GM12878 (cell line): ENCODE data around the gene SERPINE3. TPM values are rescaled to one million over a fixed set of nuclear protein-coding genes. Genes with fewer than 3 reads are reported as not detected.

Experiments used
- ATAC-seq: fragments of 200-7000 bp; cut with Tn5 transposase; 3 replicates; pipeline ENCODE4 v1.9.1; 2020; ENCODE audit warnings: mild to moderate bottlenecking, moderate library complexity
- BruUV-seq: library from RNA; stranded (reverse); fragments of 400-500 nt; replicated peaks from 2 replicates; lab custom pipeline; 2021; lab: Mats Ljungman, UMichigan
- CTCF ChIA-PET: fragments of 300-600 bp; sonication (Branson Sonifier 250); formaldehyde crosslinking; extraction: SDS; loops from one replicate; lab custom pipeline; 2021; ENCODE audit warnings: inconsistent platforms; lab: Yijun Ruan, JAX
- POLR2A ChIA-PET: fragments of 350-600 bp; formaldehyde crosslinking; extraction: SDS; loops from one replicate; lab custom pipeline; 2021; ENCODE audit warnings: inconsistent platforms; lab: Charles Lee
- RAD21 ChIA-PET: fragments of 300-600 bp; sonication (Branson Sonifier 250); formaldehyde crosslinking; loops from one replicate; lab custom pipeline; 2023; ENCODE audit warnings: antibody characterized with exemption; ENCODE audit not compliant: unreplicated experiment; lab: Charles Lee
- SMC1A ChIA-PET: fragments of 300-600 bp; sonication (Branson Sonifier 250); formaldehyde crosslinking; loops from one replicate; lab custom pipeline; 2023; ENCODE audit not compliant: unreplicated experiment, uncharacterized antibody; lab: Charles Lee
- DNase-seq: peaks from one replicate; pipeline ENCODE4 v3.0.0-alpha.2; 2011; ENCODE audit warnings: low read depth, low spot score
- FAIRE-seq: peaks from 3 replicates; lab custom pipeline; 2011; peaks lifted over from hg19 to GRCh38; lab: Jason Lieb, UNC
- H2AFZ ChIP-seq: 2 replicates; pipeline ENCODE4 v1.6.0; 2011; ENCODE audit warnings: low read depth, low read length, control low read depth; ENCODE audit not compliant: control insufficient read depth
- H3K27ac ChIP-seq: 2 replicates; pipeline ENCODE4 v1.5.1; 2011; ENCODE audit warnings: control low read depth; ENCODE audit not compliant: control insufficient read depth, insufficient read depth
- H3K27me3 ChIP-seq, 2 experiments: replicated peaks in 1 of 2; 2 replicates each; pipeline versions ENCODE4 v1.6.0 to v1.6.1; 2011; ENCODE audit warnings: low read length in 1 of 2; ENCODE audit not compliant: control insufficient read depth in 2 of 2, insufficient read depth in 2 of 2
- H3K36me3 ChIP-seq, 2 experiments: 2 replicates each; pipeline ENCODE4 v1.5.1; 2011; ENCODE audit warnings: low read length in 1 of 2; ENCODE audit not compliant: control insufficient read depth in 2 of 2, insufficient read depth in 2 of 2
- H3K4me1 ChIP-seq: 2 replicates; pipeline ENCODE4 v1.6.1; 2011; ENCODE audit warnings: mild to moderate bottlenecking, low read length, moderate library complexity, mixed read lengths; ENCODE audit not compliant: control insufficient read depth, insufficient read depth
- H3K4me2 ChIP-seq: 2 replicates; pipeline ENCODE4 v1.6.0; 2011; ENCODE audit warnings: control low read depth; ENCODE audit not compliant: control insufficient read depth, insufficient read depth
- H3K4me3 ChIP-seq: fragments of 200-600 bp; sonication (generic); 2 replicates; pipeline ENCODE4 v1.5.1; 2016
- H3K79me2 ChIP-seq: 2 replicates; pipeline ENCODE4 v1.6.0; 2011; ENCODE audit warnings: low read length; ENCODE audit not compliant: control insufficient read depth, insufficient read depth
- H3K9ac ChIP-seq: 2 replicates; pipeline ENCODE4 v1.8.0; 2011; ENCODE audit warnings: low read length, control low read depth, mixed read lengths; ENCODE audit not compliant: control insufficient read depth, insufficient read depth
- H3K9me3 ChIP-seq: replicated peaks from 3 replicates; pipeline ENCODE4 v1.5.1; 2011; ENCODE audit warnings: mild to moderate bottlenecking, low read length; ENCODE audit not compliant: control insufficient read depth, insufficient read depth
- H4K20me1 ChIP-seq: 2 replicates; pipeline ENCODE4 v1.6.0; 2011; ENCODE audit not compliant: control insufficient read depth, insufficient read depth
- CBX5 ChIP-seq: sonication (generic); IDR thresholded peaks from 2 replicates; pipeline ENCODE4 v1.6.1; 2016; ENCODE audit warnings: low read depth, moderate library complexity, mild to moderate bottlenecking, inconsistent platforms
- CHD4 ChIP-seq: fragments of 200-600 bp; sonication (generic); IDR thresholded peaks from 2 replicates; pipeline ENCODE4 v1.6.1; 2016; ENCODE audit warnings: mild to moderate bottlenecking
- E2F8 ChIP-seq: fragments of 450-650 bp; IDR thresholded peaks from 2 replicates; pipeline ENCODE4 v1.6.1; 2018; ENCODE audit warnings: mild to moderate bottlenecking, low read depth, moderate library complexity; ENCODE audit not compliant: partially characterized antibody
- ELK1 ChIP-seq: IDR thresholded peaks from 2 replicates; pipeline ENCODE4 v1.6.1; 2012; ENCODE audit warnings: low read depth, low read length, improper control_type of control experiment
- FOXK2 ChIP-seq: fragments of 450-650 bp; IDR thresholded peaks from 2 replicates; pipeline ENCODE4 v1.6.1; 2017; ENCODE audit warnings: mild to moderate bottlenecking, moderate library complexity
- IRF4 ChIP-seq: IDR thresholded peaks from 2 replicates; pipeline ENCODE4 v1.6.1; 2011; ENCODE audit warnings: low read depth, low read length
- KDM1A ChIP-seq: fragments of 200-600 bp; sonication (generic); IDR thresholded peaks from 2 replicates; pipeline ENCODE4 v1.6.1; 2016; ENCODE audit warnings: borderline replicate concordance
- KLF5 ChIP-seq: fragments of 450-650 bp; IDR thresholded peaks from 2 replicates; pipeline ENCODE4 v1.6.1; 2014; ENCODE audit warnings: mild to moderate bottlenecking; ENCODE audit not compliant: partially characterized antibody
- MXI1 ChIP-seq: fragments of 150-350 bp; IDR thresholded peaks from 2 replicates; pipeline ENCODE4 v1.6.1; 2011; ENCODE audit warnings: low read depth, mild to moderate bottlenecking, inconsistent platforms, low read length, improper control_type of control experiment
- NFYA ChIP-seq: IDR thresholded peaks from 2 replicates; pipeline ENCODE4 v1.6.1; 2011; ENCODE audit warnings: low read depth, mild to moderate bottlenecking, low read length, improper control_type of control experiment, borderline replicate concordance
- NR2C1 ChIP-seq: fragments of 450-650 bp; IDR thresholded peaks from 2 replicates; pipeline ENCODE4 v1.6.1; 2017; ENCODE audit warnings: antibody characterized with exemption, mild to moderate bottlenecking, moderate library complexity
- POLR2AphosphoS5 ChIP-seq: IDR thresholded peaks from 2 replicates; pipeline ENCODE4 v1.6.1; 2011; ENCODE audit warnings: mild to moderate bottlenecking, low read length, inconsistent platforms
- POU2F2 ChIP-seq: IDR thresholded peaks from 3 replicates; pipeline ENCODE4 v1.6.1; 2011; ENCODE audit warnings: low read depth, mild to moderate bottlenecking, low read length, borderline replicate concordance
- RAD51 ChIP-seq: fragments of 450-650 bp; IDR thresholded peaks from 2 replicates; pipeline ENCODE4 v1.6.1; 2016; ENCODE audit warnings: moderate library complexity, mild to moderate bottlenecking, inconsistent platforms
- RCOR1 ChIP-seq: conservative IDR thresholded peaks from 2 replicates; pipeline ENCODE4 v1.6.1; 2012; ENCODE audit warnings: low read depth, low read length, improper control_type of control experiment
- RELA ChIP-seq: fragments of 450-650 bp; IDR thresholded peaks from 2 replicates; pipeline ENCODE4 v1.8.0; 2014; ENCODE audit warnings: borderline replicate concordance; ENCODE audit not compliant: partially characterized antibody
- WGBS: methylation state at CpG from one replicate; pipeline ENCODE4 v1.1.6; 2016; ENCODE audit warnings: low lambda C conversion rate; ENCODE audit not compliant: insufficient replicate concordance, insufficient coverage; ENCODE audit errors: missing lambda C conversion rate; 5-methylcytosine and 5-hydroxymethylcytosine counted together
- in situ Hi-C: fragments of 300-500 bp; cut with MboI; formaldehyde crosslinking; loops from 9 replicates; pipeline ENCODE4 v1.14.3; 2018; ENCODE audit warnings: mixed read lengths
- intact Hi-C: fragments of 100-400 bp; cut with micrococcal nuclease; formaldehyde crosslinking; loops from one replicate; pipeline ENCODE4 v1.14.2; 2022; ENCODE audit not compliant: unreplicated experiment
- polyA plus RNA-seq, 11 experiments: library from polyadenylated mRNA; depleted of rRNA in 4 of 11; unstranded in 6 of 11; stranded (reverse) in 5 of 11; fragments of >200 nt; fragmentation: Nextera tagmentation in 4 of 11; fragmentation: Illumina TruSeq in 1 of 11; extraction: Ambion mirVana in 4 of 11; extraction: Trizol in 1 of 11; gene quantifications; 1 replicate in 1 of 11; 2 replicates in 10 of 11; pipeline versions ENCODE4 v1.2.1 to v1.2.3, GENCODE V29; 2011 to 2016; ENCODE audit warnings: inconsistent platforms in 2 of 11, missing spikeins in 2 of 11, low read depth in 1 of 11
- total RNA-seq, 4 experiments: library from RNA; depleted of rRNA in 3 of 4; stranded (reverse); fragments of >200 nt in 3 of 4; fragmentation: Illumina TruSeq in 1 of 4; extraction: Trizol in 1 of 4; gene quantifications; 2 replicates each; pipeline versions ENCODE4 v1.2.1 to v1.2.3, GENCODE V29; 2013 to 2021
- TF ChIP-seq, protein P1 (sequence below): fragments of 450-650 bp; IDR thresholded peaks from 2 replicates; pipeline ENCODE4 v1.6.1; 2018; ENCODE audit warnings: borderline replicate concordance, mild to moderate bottlenecking; ENCODE audit not compliant: partially characterized antibody

The SERPINE3 gene
- total and polyA plus RNA-seq, 10 of the 15 experiments (the other 5 are each of a cell fraction or from before 2014, with no cell fraction given) = 0.19 TPM; not detected in 9

GRCh38 chr13:51360489-51360888 lies 21.0 kb downstream of the SERPINE3 start:
- no TSS peak for BruUV-seq
- Histone ChIP-seq H3K9me3 (no peaks in the 10 kb centered on the region), H3K4me1 (no peaks in the 10 kb centered on the region; the same call in 1 of the 2 replicates), H4K20me1 (no peaks in the 10 kb centered on the region), H3K4me2 (no peak overlapping the region), H3K79me2 (no peaks in the 10 kb centered on the region), H3K36me3 (peaks cover 0 to 9% of the 10 kb centered on the region in 2 experiments; a peak in 3 of 4 replicates), H3K27me3 (no peaks in the 10 kb centered on the region), H3K27ac (no peak overlapping the region), H3K9ac (no peak overlapping the region), H3K4me3 (no peak overlapping the region), H2AFZ (no peak overlapping the region)
- RAD21 ChIA-PET = interaction anchor here (0.9 kb wide), 1 partner anchor 62 kb away, joined by 3 read pairs; no protein-coding TSS in a partner anchor
- in situ Hi-C loops = no loop called here
- DNase-seq = no peak
- no peak for FAIRE-seq
- SMC1A ChIA-PET = interaction anchor here (1.7 to 2.4 kb wide), 3 partner anchors 25 to 437 kb away, joined by 6 to 11 read pairs (median 6); no protein-coding TSS in a partner anchor
- WGBS = 100% methylated on average over 1 of the region's 1 CpG
- intact Hi-C loops = no loop called here
- POLR2A ChIA-PET = interaction anchor here (0.6 kb wide), 1 partner anchor 461 kb away, joined by 4 read pairs; no protein-coding TSS in a partner anchor
- no peak for ATAC-seq
- CTCF ChIA-PET = interaction anchor here (0.6 to 1.3 kb wide), 3 partner anchors 30 to 437 kb away, joined by 3 to 4 read pairs (median 3); no protein-coding TSS in a partner anchor
- TF ChIP-seq MXI1 (no peak), IRF4 (no peak), KLF5 (no peak), CHD4 (no peak), NR2C1 (no peak), POLR2AphosphoS5 (no peak), RAD51 (no peak), POU2F2 (no peak), RCOR1 (no peak), E2F8 (no peak), NFYA (no peak), CBX5 (no peak), RELA (no peak), ELK1 (no peak), KDM1A (no peak), FOXK2 (no peak)
- TF ChIP-seq, protein P1, sequence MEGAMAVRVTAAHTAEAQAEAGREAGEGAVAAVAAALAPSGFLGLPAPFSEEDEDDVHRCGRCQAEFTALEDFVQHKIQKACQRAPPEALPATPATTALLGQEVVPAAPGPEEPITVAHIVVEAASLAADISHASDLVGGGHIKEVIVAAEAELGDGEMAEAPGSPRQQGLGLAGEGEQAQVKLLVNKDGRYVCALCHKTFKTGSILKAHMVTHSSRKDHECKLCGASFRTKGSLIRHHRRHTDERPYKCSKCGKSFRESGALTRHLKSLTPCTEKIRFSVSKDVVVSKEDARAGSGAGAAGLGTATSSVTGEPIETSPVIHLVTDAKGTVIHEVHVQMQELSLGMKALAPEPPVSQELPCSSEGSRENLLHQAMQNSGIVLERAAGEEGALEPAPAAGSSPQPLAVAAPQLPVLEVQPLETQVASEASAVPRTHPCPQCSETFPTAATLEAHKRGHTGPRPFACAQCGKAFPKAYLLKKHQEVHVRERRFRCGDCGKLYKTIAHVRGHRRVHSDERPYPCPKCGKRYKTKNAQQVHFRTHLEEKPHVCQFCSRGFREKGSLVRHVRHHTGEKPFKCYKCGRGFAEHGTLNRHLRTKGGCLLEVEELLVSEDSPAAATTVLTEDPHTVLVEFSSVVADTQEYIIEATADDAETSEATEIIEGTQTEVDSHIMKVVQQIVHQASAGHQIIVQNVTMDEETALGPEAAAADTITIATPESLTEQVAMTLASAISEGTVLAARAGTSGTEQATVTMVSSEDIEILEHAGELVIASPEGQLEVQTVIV = no peak
